ENCODE measurements around the gene HMGXB3. TPM values are rescaled to one million over a fixed set of nuclear protein-coding genes. Genes with fewer than 3 reads are reported as not detected.

The HMGXB3 gene
- total and polyA plus RNA-seq, 4 experiments from 2014 or later, result 8.5 to 35.4 (median 25.0) TPM

DNA sequence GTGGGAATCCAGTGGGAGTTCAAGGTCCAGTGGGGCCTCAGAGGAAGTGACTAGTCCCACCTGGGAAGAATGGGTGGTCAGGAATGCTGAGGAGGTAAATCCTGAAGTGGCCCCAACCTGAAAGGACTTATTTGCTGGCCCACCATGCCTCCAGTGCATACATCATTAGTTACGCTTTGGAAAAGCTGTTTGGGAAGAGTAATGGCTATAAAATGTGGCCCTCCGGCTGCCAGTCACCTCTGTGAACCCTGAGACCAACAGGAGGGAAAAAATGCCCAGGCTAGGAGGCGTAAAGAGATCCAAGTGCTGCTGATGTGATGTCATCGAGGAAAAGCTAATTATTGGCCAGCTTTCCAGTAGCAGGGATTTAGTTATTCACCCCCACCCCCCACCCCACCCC, 42.7 kb upstream of the HMGXB3 start:
- Histone ChIP-seq H3K27ac (ENCODE audit: low read depth, low read length) (no peak overlapping the region), H3K27me3 (ENCODE audit: insufficient read depth, low read length) (no peaks in the 10 kb centered on the region), H3K4me3 (ENCODE audit: low read length in 2 of 2) (no peak overlapping the region), H3K36me3 (ENCODE audit: insufficient read depth, low read length) (no peaks in the 10 kb centered on the region), H3K4me1 (ENCODE audit: insufficient read depth, low read length) (peaks cover 27% of the 10 kb centered on the region), H3K9me3 (ENCODE audit: control insufficient read depth in 1 of 2, low read length in 2 of 2) (no peaks in the 10 kb centered on the region)
- no peaks in the 10 kb centered on the region for H3K27me3 Mint-ChIP-seq
- POLR2A ChIA-PET (ENCODE audit: partially characterized antibody), result no interaction called here
- peaks cover 23 to 35% (median 29%) of the 10 kb centered on the region in 4 donors for H3K4me1 Mint-ChIP-seq
- DNase-seq, result no peak
- H3K9me3 Mint-ChIP-seq, result no peaks in the 10 kb centered on the region
- intact Hi-C loops (cut with micrococcal nuclease), result no loop called here
- H3K36me3 Mint-ChIP-seq, result peaks cover 0 to 7% of the 10 kb centered on the region in 2 donors
- CTCF ChIA-PET (ENCODE audit: partially characterized antibody), result interaction anchor here (0.8 to 3.0 kb wide), 10 partner anchors 11 to 587 kb away, joined by 3 to 18 read pairs (median 4); no protein-coding TSS in a partner anchor
- peak overlapping the region in 2 of 7 donors; percentile 29 to 57 for H3K27ac Mint-ChIP-seq
- H3K4me3 Mint-ChIP-seq, result no peak overlapping the region

DNA sequence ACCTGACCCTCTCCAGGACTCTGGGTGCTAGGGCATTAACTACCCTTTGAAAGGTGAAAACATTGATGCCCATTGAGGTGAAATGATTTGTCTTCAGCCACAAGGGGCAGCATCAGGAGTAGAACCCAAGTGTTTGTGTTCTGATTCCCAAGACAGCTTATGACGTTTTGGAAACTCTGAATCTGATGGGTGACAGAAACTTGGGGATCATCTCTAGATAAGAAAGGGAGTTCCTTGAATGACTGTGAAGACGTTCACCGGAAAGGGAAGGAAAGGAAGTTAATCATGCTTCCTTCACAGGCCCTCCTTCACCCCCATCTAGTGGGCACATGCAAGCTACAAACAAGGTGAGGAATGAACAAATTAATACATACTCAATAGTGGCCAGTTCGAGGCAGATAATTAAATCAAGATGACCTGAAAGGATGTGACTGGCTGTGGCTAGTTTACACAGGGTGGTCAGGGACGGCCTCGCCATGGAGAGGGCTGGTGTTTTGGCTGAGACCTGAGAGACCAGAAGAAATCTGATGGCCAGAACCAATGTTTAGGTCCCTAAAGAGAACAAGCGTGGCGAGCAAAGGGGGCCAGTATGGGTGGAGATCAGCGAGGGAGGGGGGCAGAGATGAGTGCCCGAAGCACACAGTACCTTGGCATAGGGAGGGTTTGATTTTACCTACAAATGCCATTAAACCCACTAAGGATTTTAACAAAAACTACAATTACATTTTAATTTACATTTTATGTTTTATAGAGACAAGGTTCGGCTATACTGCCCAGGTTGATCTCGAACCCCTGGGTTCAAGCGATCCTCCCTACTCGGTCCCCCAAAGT, 40.9 kb upstream of the HMGXB3 start:
- Histone ChIP-seq H3K4me3 (ENCODE audit: low read length in 2 of 2) (peak overlapping the region; percentile 80 to 84), H3K27me3 (ENCODE audit: insufficient read depth, low read length) (no peaks in the 10 kb centered on the region), H3K27ac (ENCODE audit: low read depth, low read length) (peak overlapping the region; percentile 72), H3K9me3 (ENCODE audit: control insufficient read depth in 1 of 2, low read length in 2 of 2) (no peaks in the 10 kb centered on the region), H3K36me3 (ENCODE audit: insufficient read depth, low read length) (no peaks in the 10 kb centered on the region), H3K4me1 (ENCODE audit: insufficient read depth, low read length) (peaks cover 27% of the 10 kb centered on the region)
- CTCF ChIA-PET (ENCODE audit: partially characterized antibody), result interaction anchor here (0.8 to 5.0 kb wide), 19 partner anchors 8 to 496 kb away, joined by 3 to 51 read pairs (median 6); partner anchors contain the start of genes HMGXB3 and TIGD6
- Mint-ChIP-seq H3K9me3 (no peaks in the 10 kb centered on the region), H3K27ac (peak overlapping the region; percentile 91 to 100 (median 98)), H3K27me3 (no peaks in the 10 kb centered on the region), H3K4me3 (peak overlapping the region; percentile 93 to 99 (median 98)), H3K36me3 (peaks cover 0 to 7% of the 10 kb centered on the region in 2 donors), H3K4me1 (peaks cover 26 to 35% (median 30%) of the 10 kb centered on the region in 4 donors)
- peak; percentile 37 to 79 (median 41) for DNase-seq
- POLR2A ChIA-PET (ENCODE audit: partially characterized antibody), result interaction anchor here (0.8 to 3.0 kb wide), 6 partner anchors 9 to 719 kb away, joined by 3 to 35 read pairs (median 4); partner anchors contain the start of genes HMGXB3, PPARGC1B and TIGD6
- intact Hi-C loops (cut with micrococcal nuclease), result loop anchor here (1.0 to 10.0 kb wide), 3 partner anchors 41 to 615 kb away; partner anchors contain the start of genes GRPEL2, HMGXB3 and TIGD6

DNA sequence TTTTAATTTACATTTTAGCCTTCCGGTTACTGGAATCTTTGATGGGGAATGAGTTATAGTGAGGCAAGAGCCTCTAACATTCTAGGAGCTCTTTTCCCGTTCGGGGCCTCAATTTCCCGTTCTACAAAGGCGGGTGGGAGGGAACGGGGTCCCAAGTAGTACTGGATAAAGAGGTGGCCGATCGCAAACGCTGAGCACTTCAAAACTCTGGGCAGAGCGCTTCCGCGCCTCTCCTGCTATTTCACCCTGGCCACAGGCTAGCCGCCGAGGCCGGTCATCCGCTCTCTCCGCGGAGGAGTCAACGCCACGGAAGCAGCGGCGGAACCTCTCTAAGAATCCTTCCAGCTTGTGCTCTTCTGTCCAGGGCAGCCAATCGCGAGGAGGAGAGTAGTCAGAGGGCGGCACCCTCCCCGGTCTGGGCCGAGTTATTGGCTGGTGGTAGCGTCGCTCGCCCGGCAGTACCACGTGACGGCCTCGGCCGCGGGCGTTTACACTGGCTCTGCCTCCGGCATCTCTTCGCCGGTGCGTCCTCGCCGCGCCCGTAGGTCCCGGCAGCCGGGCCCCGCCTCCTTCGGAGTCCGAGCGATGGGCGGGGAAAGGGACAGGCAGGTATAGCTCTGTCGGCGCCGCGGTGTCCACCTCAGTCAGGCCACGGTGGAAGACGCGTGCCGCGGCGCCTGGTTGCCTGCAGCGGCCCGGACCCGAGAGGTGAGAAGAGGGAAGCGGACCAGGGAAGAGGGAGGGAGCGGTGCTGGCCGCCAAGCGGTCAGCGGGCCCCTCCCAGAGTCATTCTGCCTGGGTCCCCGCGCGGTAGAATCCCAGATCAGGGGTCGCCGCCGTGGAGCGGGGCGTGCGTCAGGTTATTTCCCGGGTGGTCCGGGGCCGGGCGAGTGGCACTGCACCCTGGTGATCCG, 40.0 kb upstream of the HMGXB3 start, which contains the start of gene SLC26A2:
SLC26A2 (plus strand) TSS at position 487 of the 914 bp plus-strand sequence. CDS start 16,895 bp downstream, outside the sequence.
- Histone ChIP-seq H3K36me3 (ENCODE audit: insufficient read depth, low read length) (no peaks in the 10 kb centered on the region), H3K4me3 (ENCODE audit: low read length in 2 of 2) (peak within 1 kb of the TSS; percentile 80 to 84), H3K27ac (ENCODE audit: low read depth, low read length) (peak within 1 kb of the TSS; percentile 72), H3K9me3 (ENCODE audit: control insufficient read depth in 1 of 2, low read length in 2 of 2) (no peaks in the 10 kb centered on the region), H3K27me3 (ENCODE audit: insufficient read depth, low read length) (no peaks in the 10 kb centered on the region), H3K4me1 (ENCODE audit: insufficient read depth, low read length) (peaks cover 27% of the 10 kb centered on the region)
- Mint-ChIP-seq H3K9me3 (no peaks in the 10 kb centered on the region), H3K4me1 (peaks cover 27 to 37% (median 30%) of the 10 kb centered on the region in 4 donors), H3K27me3 (no peaks in the 10 kb centered on the region), H3K4me3 (peak within 1 kb of the TSS; percentile 93 to 99 (median 98)), H3K36me3 (peaks cover 0 to 7% of the 10 kb centered on the region in 2 donors), H3K27ac (peak within 1 kb of the TSS; percentile 91 to 100 (median 98))
- DNase-seq, result peak; percentile 90 to 96 (median 91)
- intact Hi-C loops (cut with micrococcal nuclease), result loop anchor here (1.0 to 10.0 kb wide), 3 partner anchors 40 to 616 kb away; partner anchors contain the start of genes GRPEL2, HMGXB3 and TIGD6
- CTCF ChIA-PET (ENCODE audit: partially characterized antibody), result interaction anchor here (0.6 to 5.0 kb wide), 11 partner anchors 8 to 515 kb away, joined by 3 to 51 read pairs (median 5); partner anchors contain the start of genes HMGXB3 and TIGD6
- POLR2A ChIA-PET (ENCODE audit: partially characterized antibody), result interaction anchor here (0.8 to 3.0 kb wide), 6 partner anchors 9 to 720 kb away, joined by 3 to 35 read pairs (median 4); partner anchors contain the start of genes HMGXB3, PPARGC1B and TIGD6

DNA sequence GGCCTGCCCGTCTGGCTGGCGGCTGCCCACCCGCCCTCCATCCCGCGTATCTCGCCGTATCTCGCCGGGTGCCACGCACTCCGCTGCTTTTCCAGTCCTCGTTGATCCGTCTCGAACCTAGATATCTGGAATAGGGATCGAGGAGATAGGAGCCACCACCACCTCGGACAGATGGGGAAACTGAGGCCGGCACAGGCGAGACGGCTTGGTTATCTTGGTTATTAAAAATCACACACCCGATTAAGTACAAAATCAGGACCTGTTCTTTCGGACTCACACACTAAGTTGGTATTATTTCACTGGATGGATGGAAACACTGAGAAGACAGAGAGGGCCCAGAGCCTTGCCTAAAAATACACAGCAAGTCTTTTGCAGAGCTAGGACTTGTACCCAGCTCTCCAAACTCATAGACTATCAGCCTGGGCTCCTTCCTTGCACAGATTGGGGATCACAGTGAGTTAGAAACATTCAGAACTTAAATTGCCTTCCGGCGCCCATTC, 39.3 kb upstream of the HMGXB3 start:
- Histone ChIP-seq H3K27me3 (ENCODE audit: insufficient read depth, low read length) (no peaks in the 10 kb centered on the region), H3K4me1 (ENCODE audit: insufficient read depth, low read length) (peaks cover 27% of the 10 kb centered on the region), H3K9me3 (ENCODE audit: control insufficient read depth in 1 of 2, low read length in 2 of 2) (no peaks in the 10 kb centered on the region), H3K27ac (ENCODE audit: low read depth, low read length) (peak overlapping the region; percentile 72), H3K4me3 (ENCODE audit: low read length in 2 of 2) (peak overlapping the region; percentile 25 to 84), H3K36me3 (ENCODE audit: insufficient read depth, low read length) (no peaks in the 10 kb centered on the region)
- peak in 1 of 5 donors; percentile 1 for DNase-seq
- Mint-ChIP-seq H3K36me3 (peaks cover 0 to 7% of the 10 kb centered on the region in 2 donors), H3K27me3 (no peaks in the 10 kb centered on the region), H3K4me1 (peaks cover 27 to 39% (median 31%) of the 10 kb centered on the region in 4 donors), H3K4me3 (peak overlapping the region; percentile 85 to 99 (median 96)), H3K9me3 (no peaks in the 10 kb centered on the region), H3K27ac (peak overlapping the region; percentile 61 to 91 (median 85))
- POLR2A ChIA-PET (ENCODE audit: partially characterized antibody), result interaction anchor here (0.9 to 3.0 kb wide), 4 partner anchors 39 to 721 kb away, joined by 3 to 35 read pairs (median 4); partner anchors contain the start of genes HMGXB3 and TIGD6
- intact Hi-C loops (cut with micrococcal nuclease), result loop anchor here (10.0 kb wide), 1 partner anchor 616 kb away; the partner anchor contains the start of gene GRPEL2
- CTCF ChIA-PET (ENCODE audit: partially characterized antibody), result interaction anchor here (0.9 to 5.0 kb wide), 8 partner anchors 11 to 327 kb away, joined by 3 to 51 read pairs (median 6); partner anchors contain the start of genes HMGXB3 and TIGD6

DNA sequence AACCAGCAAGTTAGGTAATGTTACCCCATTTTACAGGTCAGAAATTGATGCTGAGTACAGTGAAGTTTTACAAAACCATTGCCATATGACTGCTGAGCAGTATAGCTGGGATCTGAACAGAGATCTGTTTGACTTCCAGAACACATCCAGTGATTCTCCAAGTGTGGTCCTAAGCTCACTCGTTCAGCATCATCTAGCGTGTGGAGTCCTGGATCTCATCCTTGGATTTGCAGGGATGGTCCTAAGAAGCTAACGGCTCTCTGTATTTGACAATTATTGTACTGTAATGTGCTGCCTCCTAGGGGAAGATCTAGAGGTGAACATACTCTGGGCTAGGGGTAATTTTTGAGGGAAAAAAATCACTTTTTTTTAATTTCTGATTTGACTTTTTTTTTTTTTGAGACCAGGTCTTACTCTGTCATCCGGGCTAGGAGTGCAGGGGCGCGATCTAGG, 38.6 kb upstream of the HMGXB3 start:
- H3K9me3 ChIP-seq (ENCODE audit: control insufficient read depth in 1 of 2, low read length in 2 of 2), result no peaks in the 10 kb centered on the region
- Mint-ChIP-seq H3K27me3 (no peaks in the 10 kb centered on the region), H3K9me3 (no peaks in the 10 kb centered on the region), H3K27ac (peak overlapping the region in 4 of 7 donors; percentile 19 to 91 (median 67)), H3K4me1 (peaks cover 27 to 39% (median 31%) of the 10 kb centered on the region in 4 donors), H3K4me3 (peak overlapping the region; percentile 85 to 99 (median 96)), H3K36me3 (peaks cover 0 to 7% of the 10 kb centered on the region in 2 donors)
- H3K36me3 ChIP-seq (ENCODE audit: insufficient read depth, low read length), result no peaks in the 10 kb centered on the region
- no peaks in the 10 kb centered on the region for H3K27me3 ChIP-seq (ENCODE audit: insufficient read depth, low read length)
- DNase-seq, result peak in 2 of 5 donors; percentile 6 to 8
- no peak overlapping the region for H3K27ac ChIP-seq (ENCODE audit: low read depth, low read length)
- intact Hi-C loops (cut with micrococcal nuclease), result loop anchor here (10.0 kb wide), 1 partner anchor 617 kb away; the partner anchor contains the start of gene GRPEL2
- no peak overlapping the region for H3K4me3 ChIP-seq (ENCODE audit: low read length in 2 of 2)
- ChIA-PET POLR2A (ENCODE audit: partially characterized antibody) (interaction anchor here (0.6 to 0.9 kb wide), 3 partner anchors 39 to 236 kb away, joined by 3 to 4 read pairs (median 3); partner anchors contain the start of genes HMGXB3 and TIGD6), CTCF (ENCODE audit: partially characterized antibody) (interaction anchor here (0.8 to 5.0 kb wide), 12 partner anchors 10 to 328 kb away, joined by 3 to 51 read pairs (median 6); partner anchors contain the start of genes HMGXB3 and TIGD6)
- H3K4me1 ChIP-seq (ENCODE audit: insufficient read depth, low read length), result peaks cover 27% of the 10 kb centered on the region

All from CD4-positive, alpha-beta memory T cell (primary cell).